HEK293T (cell line): ENCODE data around the gene ANKFY1.

Source experiments
- CTCF ChIA-PET: fragments of 350-600 bp; formaldehyde crosslinking; extraction: SDS; loops from one replicate; lab custom pipeline; 2021; ENCODE audit warnings: antibody characterized with exemption, inconsistent platforms; lab: Yijun Ruan, JAX
- POLR2A ChIA-PET: fragments of 350-600 bp; formaldehyde crosslinking; extraction: SDS; loops from one replicate; lab custom pipeline; 2020; ENCODE audit warnings: antibody characterized with exemption, inconsistent platforms; lab: Yijun Ruan, JAX
- DNase-seq: peaks from one replicate; pipeline ENCODE4 v3.0.0; 2012; ENCODE audit warnings: mixed read lengths; ENCODE audit errors: extremely low spot score
- ARNT ChIP-seq: fragments of 450-650 bp; IDR thresholded peaks from 2 replicates; pipeline ENCODE4 v1.6.1; 2017; ENCODE audit warnings: mild to moderate bottlenecking
- BHLHE40 ChIP-seq: fragments of 450-650 bp; IDR thresholded peaks from 2 replicates; pipeline ENCODE4 v1.6.1; 2016; ENCODE audit warnings: mild to moderate bottlenecking, moderate library complexity, borderline replicate concordance
- CTBP1 ChIP-seq: fragments of 450-650 bp; IDR thresholded peaks from 2 replicates; pipeline ENCODE4 v1.6.1; 2016; ENCODE audit warnings: borderline replicate concordance
- ELF4 ChIP-seq: fragments of 450-650 bp; IDR thresholded peaks from 2 replicates; pipeline ENCODE4 v1.6.1; 2017; ENCODE audit warnings: antibody characterized with exemption
- FOXA1 ChIP-seq: fragments of 450-650 bp; IDR thresholded peaks from 2 replicates; pipeline ENCODE4 v1.6.1; 2016; ENCODE audit warnings: mild to moderate bottlenecking
- FOXK2 ChIP-seq: fragments of 450-650 bp; IDR thresholded peaks from 2 replicates; pipeline ENCODE4 v1.6.1; 2016; ENCODE audit warnings: mild to moderate bottlenecking
- FOXM1 ChIP-seq: fragments of 450-650 bp; IDR thresholded peaks from 2 replicates; pipeline ENCODE4 v1.6.1; 2017; ENCODE audit warnings: mild to moderate bottlenecking, borderline replicate concordance
- HDGF ChIP-seq: fragments of 450-650 bp; IDR thresholded peaks from 2 replicates; pipeline ENCODE4 v1.6.1; 2017; ENCODE audit warnings: antibody characterized with exemption, borderline replicate concordance
- L3MBTL2 ChIP-seq: fragments of 450-650 bp; conservative IDR thresholded peaks from 2 replicates; pipeline ENCODE4 v1.6.1; 2016; ENCODE audit warnings: mild to moderate bottlenecking
- LEF1 ChIP-seq: fragments of 450-650 bp; IDR thresholded peaks from 2 replicates; pipeline ENCODE4 v1.6.1; 2017; ENCODE audit warnings: mild to moderate bottlenecking, borderline replicate concordance
- NFRKB ChIP-seq: fragments of 450-650 bp; IDR thresholded peaks from 2 replicates; pipeline ENCODE4 v1.6.1; 2016; ENCODE audit warnings: mild to moderate bottlenecking, moderate library complexity
- PKNOX1 ChIP-seq: fragments of 450-650 bp; IDR thresholded peaks from 2 replicates; pipeline ENCODE4 v1.6.1; 2016
- SP1 ChIP-seq: fragments of 450-650 bp; IDR thresholded peaks from 2 replicates; pipeline ENCODE4 v1.6.1; 2017
- SUZ12 ChIP-seq: fragments of 450-650 bp; IDR thresholded peaks from 2 replicates; pipeline ENCODE4 v1.6.1; 2016; ENCODE audit warnings: mild to moderate bottlenecking
- TARDBP ChIP-seq: fragments of 450-650 bp; IDR thresholded peaks from 2 replicates; pipeline ENCODE4 v1.6.1; 2016
- ZNF384 ChIP-seq: fragments of 450-650 bp; IDR thresholded peaks from 2 replicates; pipeline ENCODE4 v1.6.1; 2016

ANKFY1 gene

GRCh38 chr17:4124999-4125398, 138.8 kb downstream of the ANKFY1 start:
- CTCF ChIA-PET = no interaction called here
- no peak for DNase-seq
- no peak for TF ChIP-seq CTBP1
- no peak for TF ChIP-seq ELF4
- no peak for TF ChIP-seq FOXA1
- no peak for TF ChIP-seq PKNOX1
- no peak for TF ChIP-seq FOXM1
- TF ChIP-seq FOXK2 = no peak
- no peak for TF ChIP-seq LEF1
- TF ChIP-seq SUZ12 = no peak
- TF ChIP-seq SP1 = no peak
- TF ChIP-seq L3MBTL2 = no peak
- POLR2A ChIA-PET = no interaction called here

DNA sequence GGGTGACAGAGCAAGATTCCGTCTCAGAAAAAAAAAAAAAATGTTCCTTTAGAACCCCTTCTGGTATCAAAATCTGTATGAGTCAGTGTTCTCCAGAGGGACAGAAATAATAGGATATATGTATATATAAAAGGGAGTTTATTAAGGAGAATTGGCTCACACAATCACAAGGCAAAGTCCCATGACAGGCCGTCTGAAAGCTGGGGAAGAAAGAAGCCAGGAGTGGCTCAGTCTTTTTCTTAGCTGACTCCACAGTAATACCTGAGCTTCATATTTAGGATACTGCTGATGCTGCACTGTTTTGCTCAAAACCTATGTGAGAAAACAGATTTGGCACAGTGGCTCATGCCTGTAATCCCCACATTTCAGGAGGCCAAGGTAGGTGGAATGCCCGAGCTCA, 143.4 kb downstream of the ANKFY1 start:
- CTCF ChIA-PET = interaction anchor here (0.6 kb wide), 1 partner anchor 22 kb away, joined by 5 read pairs; no protein-coding TSS in a partner anchor
- POLR2A ChIA-PET = no interaction called here
- no peak for DNase-seq
- no peak for TF ChIP-seq ZNF384
- no peak for TF ChIP-seq FOXM1
- TF ChIP-seq LEF1 = no peak
- TF ChIP-seq FOXA1 = no peak
- no peak for TF ChIP-seq NFRKB
- TF ChIP-seq TARDBP = no peak
- no peak for TF ChIP-seq ELF4
- TF ChIP-seq CTBP1 = no peak
- TF ChIP-seq FOXK2 = no peak
- no peak for TF ChIP-seq L3MBTL2

DNA sequence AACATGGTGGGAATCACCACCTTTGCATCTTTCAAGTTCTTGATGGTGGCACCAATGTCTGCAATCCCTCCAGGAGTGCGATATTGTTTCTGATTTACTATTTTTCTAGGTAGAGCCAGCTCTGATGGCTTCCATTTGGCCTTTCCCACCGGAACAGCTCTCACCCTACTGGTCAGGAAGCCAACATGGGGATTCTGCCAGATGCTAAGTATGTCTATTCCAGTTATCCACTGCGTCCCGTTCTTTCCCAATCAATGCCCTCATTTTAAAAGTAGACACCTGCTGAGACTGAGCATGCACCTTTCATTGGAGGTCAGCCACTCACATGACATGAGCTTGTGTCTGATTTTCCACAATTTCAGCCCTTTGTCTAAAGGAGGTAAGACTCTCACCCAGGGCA, 144.5 kb downstream of the ANKFY1 start:
- ChIA-PET CTCF (no interaction called here), POLR2A (interaction anchor here (0.9 to 1.4 kb wide), 2 partner anchors 24 to 25 kb away, joined by 3 to 5 read pairs; partner anchors contain the start of genes CYB5D2 and ZZEF1)
- no peak for TF ChIP-seq TARDBP
- no peak for TF ChIP-seq HDGF
- no peak for TF ChIP-seq CTBP1
- TF ChIP-seq LEF1 = no peak
- TF ChIP-seq FOXK2 = no peak
- TF ChIP-seq FOXM1 = no peak
- no peak for TF ChIP-seq BHLHE40
- no peak for TF ChIP-seq FOXA1
- TF ChIP-seq L3MBTL2 = no peak
- TF ChIP-seq SUZ12 = no peak
- no peak for TF ChIP-seq NFRKB
- no peak for TF ChIP-seq SP1
- TF ChIP-seq ELF4 = no peak
- no peak for TF ChIP-seq ARNT
- no peak for TF ChIP-seq ZNF384
- no peak for TF ChIP-seq PKNOX1
- DNase-seq = no peak

DNA sequence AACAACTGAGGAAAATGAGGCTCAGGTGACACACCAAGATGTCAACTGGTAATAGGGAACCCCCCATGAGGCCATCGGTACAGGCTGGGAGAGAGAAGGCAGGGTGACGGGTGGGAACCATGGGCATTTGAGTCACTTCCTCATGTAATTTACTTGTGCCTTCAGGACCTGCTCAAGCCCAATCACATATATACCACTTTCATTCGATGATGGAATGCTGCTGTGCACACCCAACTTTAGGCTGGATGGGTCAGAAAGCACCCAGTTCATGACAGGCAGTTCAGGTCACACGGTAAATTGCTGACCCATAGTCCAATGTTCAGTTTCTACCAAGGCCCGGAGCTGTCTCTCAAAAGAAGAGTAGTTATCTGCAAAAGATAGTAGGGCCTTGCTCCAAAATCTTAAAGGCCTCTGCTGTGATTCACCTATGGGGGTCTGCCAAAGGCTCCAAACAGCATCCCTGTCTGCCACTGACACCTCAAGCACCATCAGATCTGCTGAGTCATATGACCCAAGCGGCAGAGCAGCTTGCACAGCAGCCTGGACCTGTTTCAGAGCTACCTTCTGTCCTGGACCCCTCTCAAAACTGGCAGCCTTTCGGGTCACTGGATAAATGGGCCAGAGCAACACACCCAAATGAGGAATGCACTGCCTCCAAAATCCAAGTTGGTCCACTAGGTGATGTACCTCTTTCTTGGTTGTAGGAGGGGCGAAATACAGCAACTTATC, 145.6 kb downstream of the ANKFY1 start:
- DNase-seq = no peak
- ChIA-PET CTCF (no interaction called here), POLR2A (interaction anchor here (1.0 to 1.4 kb wide), 2 partner anchors 25 to 26 kb away, joined by 4 to 5 read pairs; partner anchors contain the start of genes CYB5D2 and ZZEF1)
- TF ChIP-seq TARDBP (no peak), LEF1 (no peak), ZNF384 (no peak), NFRKB (no peak), L3MBTL2 (no peak), FOXA1 (no peak), BHLHE40 (no peak), FOXK2 (no peak), FOXM1 (no peak), CTBP1 (no peak), ARNT (no peak), ELF4 (no peak), SP1 (no peak), SUZ12 (no peak), PKNOX1 (no peak), HDGF (no peak)

DNA sequence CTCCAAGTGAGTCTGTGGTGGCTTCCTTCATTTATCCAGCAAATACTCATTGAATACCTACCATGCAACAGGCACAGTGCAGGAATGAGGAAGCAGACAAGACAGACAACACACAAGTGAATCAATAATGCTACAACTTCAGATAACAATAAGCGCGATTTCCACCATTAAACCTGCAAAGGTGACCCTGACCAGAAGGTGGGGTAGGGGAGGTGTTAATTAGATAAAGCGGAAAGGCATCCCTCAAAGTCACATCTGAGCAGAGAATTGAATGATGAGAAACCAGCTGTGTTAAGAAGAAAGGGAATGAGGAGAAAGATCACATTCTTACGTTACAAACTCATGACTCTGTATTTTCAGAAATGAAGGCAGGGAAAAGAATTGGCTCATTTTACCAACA, 147.3 kb downstream of the ANKFY1 start:
- ChIA-PET POLR2A (no interaction called here), CTCF (no interaction called here)
- DNase-seq = no peak
- TF ChIP-seq L3MBTL2 = no peak
- TF ChIP-seq FOXK2 = no peak
- no peak for TF ChIP-seq ELF4
- no peak for TF ChIP-seq ARNT
- TF ChIP-seq PKNOX1 = no peak
- TF ChIP-seq TARDBP = no peak
- no peak for TF ChIP-seq FOXM1
- no peak for TF ChIP-seq BHLHE40
- TF ChIP-seq SUZ12 = no peak
- TF ChIP-seq CTBP1 = no peak
- TF ChIP-seq ZNF384 = no peak
- TF ChIP-seq SP1 = no peak
- no peak for TF ChIP-seq NFRKB
- TF ChIP-seq FOXA1 = no peak
